ENCODE measurements around the gene RHOBTB1.

DNA sequence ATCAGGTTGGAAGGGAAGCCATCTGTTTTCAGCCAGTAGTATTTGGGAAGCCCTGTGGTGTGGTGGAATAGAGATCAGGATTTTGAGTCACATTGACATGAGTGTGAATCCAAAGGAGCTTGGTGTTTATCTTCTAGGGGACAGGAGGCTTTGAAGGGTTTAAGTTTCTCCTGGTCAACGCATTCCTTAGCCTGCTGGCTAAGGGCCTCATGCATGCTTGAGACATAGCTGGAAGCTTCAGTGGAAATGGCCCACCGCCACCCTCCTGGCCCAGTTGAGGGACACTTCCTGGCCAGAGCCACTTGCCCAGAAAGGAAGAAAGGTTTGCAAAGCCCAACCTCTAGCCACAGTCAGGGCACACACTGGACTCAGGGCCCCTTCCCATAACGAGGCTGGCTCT, 94.8 kb downstream of the RHOBTB1 start:
- TF ChIP-seq, protein P1, sequence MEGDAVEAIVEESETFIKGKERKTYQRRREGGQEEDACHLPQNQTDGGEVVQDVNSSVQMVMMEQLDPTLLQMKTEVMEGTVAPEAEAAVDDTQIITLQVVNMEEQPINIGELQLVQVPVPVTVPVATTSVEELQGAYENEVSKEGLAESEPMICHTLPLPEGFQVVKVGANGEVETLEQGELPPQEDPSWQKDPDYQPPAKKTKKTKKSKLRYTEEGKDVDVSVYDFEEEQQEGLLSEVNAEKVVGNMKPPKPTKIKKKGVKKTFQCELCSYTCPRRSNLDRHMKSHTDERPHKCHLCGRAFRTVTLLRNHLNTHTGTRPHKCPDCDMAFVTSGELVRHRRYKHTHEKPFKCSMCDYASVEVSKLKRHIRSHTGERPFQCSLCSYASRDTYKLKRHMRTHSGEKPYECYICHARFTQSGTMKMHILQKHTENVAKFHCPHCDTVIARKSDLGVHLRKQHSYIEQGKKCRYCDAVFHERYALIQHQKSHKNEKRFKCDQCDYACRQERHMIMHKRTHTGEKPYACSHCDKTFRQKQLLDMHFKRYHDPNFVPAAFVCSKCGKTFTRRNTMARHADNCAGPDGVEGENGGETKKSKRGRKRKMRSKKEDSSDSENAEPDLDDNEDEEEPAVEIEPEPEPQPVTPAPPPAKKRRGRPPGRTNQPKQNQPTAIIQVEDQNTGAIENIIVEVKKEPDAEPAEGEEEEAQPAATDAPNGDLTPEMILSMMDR (IDR thresholded peaks at IDR 0.05) = no peak
- TF ChIP-seq POLR2A (IDR thresholded peaks at IDR 0.05) = no peak
